Progenitor cell of endocrine pancreas (in vitro differentiated cells): Measurements from ENCODE around the gene PLB1. TPM values are rescaled to one million over a fixed set of nuclear protein-coding genes. Genes with fewer than 3 reads are reported as not detected.

Source experiments
- DNase-seq: peaks from one replicate; pipeline ENCODE4 v3.0.0; 2021; ENCODE audit warnings: low spot score; ENCODE audit not compliant: unreplicated experiment
- H3K27ac Mint-ChIP-seq: 2 replicates; pipeline ENCODE4 v1.8.0; 2021; ENCODE audit warnings: mild to moderate bottlenecking, moderate library complexity, mixed read lengths
- H3K27me3 Mint-ChIP-seq: 2 replicates; pipeline ENCODE4 v1.8.0; 2021; ENCODE audit warnings: mixed read lengths
- H3K36me3 Mint-ChIP-seq: 2 replicates; pipeline ENCODE4 v1.8.0; 2022; ENCODE audit warnings: mixed read lengths; ENCODE audit not compliant: insufficient read depth
- H3K4me1 Mint-ChIP-seq: 2 replicates; pipeline ENCODE4 v1.8.0; 2021; ENCODE audit warnings: low read depth, mixed read lengths
- H3K4me3 Mint-ChIP-seq: 2 replicates; pipeline ENCODE4 v1.8.0; 2021; ENCODE audit warnings: low read depth, mild to moderate bottlenecking, moderate library complexity, mixed read lengths
- H3K9me3 Mint-ChIP-seq: 2 replicates; pipeline ENCODE4 v1.8.0; 2021; ENCODE audit warnings: low read depth, mixed read lengths
- CTCF ChIP-seq: fragments of 200-600 bp; sonication (generic); IDR thresholded peaks from one replicate; pipeline ENCODE4 v1.5.0; 2021; ENCODE audit warnings: antibody characterized with exemption, mild to moderate bottlenecking; ENCODE audit not compliant: unreplicated experiment
- total RNA-seq: library from RNA; stranded (reverse); gene quantifications from 2 replicates; pipeline ENCODE4 v1.2.1, GENCODE V29; 2021

PLB1 gene
- total RNA-seq, 1 donor from 2014 or later: 0.65 TPM

DNA sequence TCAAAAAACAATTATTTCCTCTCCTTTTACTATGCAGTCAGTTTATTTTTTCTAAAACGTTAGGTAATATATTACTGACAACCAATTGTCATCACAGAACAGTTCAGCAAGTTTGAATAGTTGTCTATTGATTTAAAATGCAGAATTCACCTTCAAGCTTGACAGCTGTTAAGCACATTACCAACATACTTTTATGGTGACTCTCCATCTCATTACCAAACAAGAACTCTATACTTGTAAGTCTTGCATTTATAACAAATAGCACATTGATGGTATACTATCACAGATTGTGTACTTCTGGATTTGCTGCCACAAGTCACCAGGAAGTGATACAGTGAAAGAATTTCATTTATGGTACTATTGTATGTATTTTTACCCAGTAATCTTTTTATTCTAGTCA lies 156.4 kb downstream of the PLB1 start:
- no peak for DNase-seq
- Mint-ChIP-seq H3K4me1 (peaks cover 7% of the 10 kb centered on the region), H3K27ac (no peak overlapping the region), H3K36me3 (no peaks in the 10 kb centered on the region), H3K4me3 (no peak overlapping the region), H3K27me3 (peaks cover 3% of the 10 kb centered on the region), H3K9me3 (no peaks in the 10 kb centered on the region)
- TF ChIP-seq CTCF: no peak

DNA sequence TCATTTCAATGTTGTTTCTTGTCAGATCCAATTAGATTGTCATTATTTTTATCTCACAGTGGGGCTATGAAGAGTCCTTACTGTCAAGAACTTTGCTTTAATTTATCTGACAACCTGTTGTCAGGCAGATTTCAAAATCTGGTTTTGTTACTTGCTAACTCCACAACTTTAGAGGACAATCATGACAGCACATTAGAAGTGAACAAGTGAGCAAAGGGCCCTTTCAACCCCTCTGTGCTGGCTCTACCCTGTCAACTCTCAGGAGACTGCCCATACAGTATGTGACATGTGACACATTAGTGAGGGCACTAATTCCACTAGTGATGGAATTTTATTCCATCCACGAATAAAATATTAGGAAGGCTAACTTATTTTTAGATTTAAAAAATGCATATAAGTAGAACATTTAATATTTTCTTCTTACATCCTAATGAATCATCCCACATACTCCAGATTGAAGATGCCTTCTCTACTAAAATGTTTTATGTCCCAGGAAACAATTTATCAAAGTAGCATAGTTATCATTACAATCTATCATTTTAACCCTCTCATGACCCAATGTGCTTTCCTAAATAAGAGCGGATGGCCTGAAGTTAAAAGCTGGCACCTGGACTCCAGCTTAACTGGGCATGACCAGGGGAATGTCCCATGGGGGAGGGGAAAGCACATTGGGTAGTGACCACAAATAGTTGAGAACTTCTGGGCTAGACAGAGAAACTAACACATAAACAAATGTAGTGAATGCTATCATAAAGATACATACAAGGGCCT lies 158.2 kb downstream of the PLB1 start:
- Mint-ChIP-seq H3K9me3 (no peaks in the 10 kb centered on the region), H3K27me3 (peaks cover 3% of the 10 kb centered on the region), H3K27ac (no peak overlapping the region), H3K4me1 (peaks cover 7% of the 10 kb centered on the region), H3K4me3 (no peak overlapping the region), H3K36me3 (no peaks in the 10 kb centered on the region)
- no peak for TF ChIP-seq CTCF
- no peak for DNase-seq

DNA sequence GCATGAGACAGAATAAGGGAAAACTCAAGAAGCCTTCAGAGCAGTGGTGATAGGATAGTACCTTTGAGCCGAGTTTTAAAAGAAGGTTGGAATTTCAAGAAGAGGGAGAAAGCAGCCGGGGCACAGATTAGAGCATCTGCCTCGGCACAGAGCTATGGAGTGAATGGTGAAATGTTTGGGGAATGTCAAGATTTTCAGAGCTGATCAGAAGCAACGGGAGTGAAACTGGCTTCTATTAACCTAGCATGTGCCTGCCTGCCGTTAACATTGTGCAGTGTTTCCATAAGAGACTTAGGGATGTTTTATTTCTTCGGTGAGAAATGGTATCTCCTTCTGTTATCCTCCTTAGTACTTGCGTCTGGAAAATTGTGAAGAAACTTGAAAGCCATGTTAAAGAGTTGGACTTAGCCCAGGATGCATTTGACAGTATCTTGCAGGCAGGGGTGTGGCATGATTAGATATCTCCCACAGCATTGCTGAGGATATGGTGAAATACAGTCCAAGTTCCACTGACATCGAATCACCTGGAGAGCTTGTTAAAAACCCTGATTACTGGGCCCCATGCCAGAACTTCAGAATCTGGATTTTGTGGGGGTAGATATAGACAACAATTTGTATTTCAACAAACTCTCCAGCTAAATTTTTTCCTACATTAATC lies 158.9 kb downstream of the PLB1 start:
- TF ChIP-seq CTCF: no peak
- peaks cover 3% of the 10 kb centered on the region for H3K27me3 Mint-ChIP-seq
- no peaks in the 10 kb centered on the region for H3K9me3 Mint-ChIP-seq
- H3K27ac Mint-ChIP-seq: no peak overlapping the region
- peaks cover 7% of the 10 kb centered on the region for H3K4me1 Mint-ChIP-seq
- H3K4me3 Mint-ChIP-seq: no peak overlapping the region
- DNase-seq: no peak
- no peaks in the 10 kb centered on the region for H3K36me3 Mint-ChIP-seq

DNA sequence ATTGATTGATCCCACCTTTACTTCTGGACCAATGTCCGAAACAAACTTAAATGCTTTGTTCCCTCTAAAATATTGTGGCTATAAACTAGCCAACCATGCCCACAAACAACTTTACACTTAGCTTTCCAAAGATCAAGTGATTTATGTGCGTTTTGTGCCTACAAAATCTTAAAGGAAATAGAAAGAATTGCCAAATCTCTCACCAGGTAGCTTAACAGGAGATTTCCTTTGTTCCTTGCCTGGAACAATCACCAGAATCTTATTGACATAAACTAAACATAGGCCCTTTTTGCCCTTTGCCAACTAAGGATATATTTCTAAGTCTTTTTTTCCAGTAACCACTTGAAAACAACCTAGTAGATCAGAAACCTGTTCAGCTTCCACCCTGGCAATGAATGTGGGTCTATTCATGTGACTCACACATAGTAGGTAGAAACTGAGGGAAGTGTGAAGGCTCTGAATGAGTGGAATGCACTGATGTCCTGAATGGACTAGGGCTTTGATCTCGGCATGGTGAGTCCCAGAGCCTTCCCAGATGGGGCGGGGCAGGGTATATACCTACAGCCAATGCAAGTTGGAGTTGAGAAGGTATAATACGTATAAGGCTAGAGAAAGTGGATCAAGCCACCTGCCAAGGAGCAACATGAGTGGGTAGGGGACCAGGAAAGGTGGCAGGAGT lies 161.2 kb downstream of the PLB1 start:
- Mint-ChIP-seq H3K36me3 (no peaks in the 10 kb centered on the region), H3K9me3 (no peaks in the 10 kb centered on the region), H3K27me3 (peaks cover 3% of the 10 kb centered on the region), H3K4me1 (peaks cover 11% of the 10 kb centered on the region), H3K4me3 (no peak overlapping the region), H3K27ac (no peak overlapping the region)
- no peak for TF ChIP-seq CTCF
- DNase-seq: no peak

DNA sequence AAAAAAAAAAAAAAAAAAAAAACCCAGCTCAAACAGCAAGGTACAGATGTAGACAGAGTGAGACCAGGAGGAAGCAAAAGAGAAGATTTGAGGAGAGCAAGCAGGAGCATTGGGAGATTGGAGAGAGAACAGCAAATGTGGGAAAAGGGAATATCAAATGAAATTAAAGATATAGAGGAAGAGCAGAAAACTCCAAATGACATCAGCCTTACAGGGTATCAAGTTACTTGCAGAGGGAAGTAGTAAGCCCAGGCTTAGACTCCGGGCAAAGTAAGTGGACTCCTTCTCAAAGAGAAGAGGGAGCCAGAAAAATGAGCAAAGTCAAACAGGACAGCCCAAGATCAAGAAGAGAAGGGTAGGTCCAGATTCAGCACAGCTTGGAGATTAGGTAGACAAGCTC lies 162.5 kb downstream of the PLB1 start:
- Mint-ChIP-seq H3K4me1 (peaks cover 18% of the 10 kb centered on the region), H3K27ac (peak overlapping the region; percentile 19), H3K27me3 (peaks cover 3% of the 10 kb centered on the region), H3K4me3 (no peak overlapping the region), H3K36me3 (no peaks in the 10 kb centered on the region), H3K9me3 (no peaks in the 10 kb centered on the region)
- TF ChIP-seq CTCF: no peak
- no peak for DNase-seq
